SU-DHL-6 (cell line): ENCODE measurements around the gene FDXR.

ENCODE experiments used
- H2AFZ ChIP-seq: fragments of 200-600 bp; sonication (generic); 2 replicates; pipeline ENCODE4 v1.6.1; 2014; ENCODE audit warnings: low read depth, mild to moderate bottlenecking, moderate library complexity, mixed read lengths, antibody characterized with exemption, low read length; ENCODE audit not compliant: severe bottlenecking
- H3F3A ChIP-seq: fragments of 200-600 bp; shearing (Covaris generic); 2 replicates; pipeline ENCODE4 v1.6.0; 2016; ENCODE audit warnings: antibody characterized with exemption, mild to moderate bottlenecking; ENCODE audit not compliant: insufficient read depth
- H3K27ac ChIP-seq: fragments of 200-600 bp; sonication (generic); 2 replicates; pipeline ENCODE4 v1.5.1; 2016; ENCODE audit warnings: low read depth, mild to moderate bottlenecking, low read length, moderate library complexity, mixed read lengths
- H3K27me3 ChIP-seq: fragments of 200-600 bp; sonication (generic), shearing (Covaris generic); 2 replicates; pipeline ENCODE4 v1.6.0; 2014; ENCODE audit warnings: mild to moderate bottlenecking, low read length
- H3K36me3 ChIP-seq: fragments of 200-600 bp; sonication (generic); 2 replicates; pipeline ENCODE4 v1.6.1; 2014; ENCODE audit warnings: mild to moderate bottlenecking, low read length, mixed read lengths
- H3K4me2 ChIP-seq: fragments of 300-600, 200-600 bp; shearing (Covaris generic), sonication (generic); 2 replicates; pipeline ENCODE4 v1.6.0; 2014; ENCODE audit warnings: low read length, low read depth, mild to moderate bottlenecking; ENCODE audit not compliant: poor library complexity, severe bottlenecking
- H3K4me3 ChIP-seq: fragments of 200-600 bp; sonication (generic); 2 replicates; pipeline ENCODE4 v1.5.1; 2014; ENCODE audit warnings: antibody characterized with exemption, low read length, mild to moderate bottlenecking, mixed read lengths; ENCODE audit not compliant: insufficient read depth, poor library complexity, severe bottlenecking
- H3K79me2 ChIP-seq: fragments of 200-600 bp; sonication (generic); 2 replicates; pipeline ENCODE4 v1.6.1; 2014; ENCODE audit warnings: mild to moderate bottlenecking, low read length, moderate library complexity; ENCODE audit not compliant: insufficient read depth
- H3K9ac ChIP-seq: fragments of 200-600 bp; sonication (generic); 2 replicates; pipeline ENCODE4 v1.7.0; 2014; ENCODE audit warnings: mild to moderate bottlenecking, low read length
- H3K9me2 ChIP-seq: fragments of 200-600 bp; sonication (generic); replicated peaks from 2 replicates; pipeline ENCODE4 v1.6.1; 2014; ENCODE audit warnings: low read length; ENCODE audit not compliant: insufficient read depth
- H3K9me3 ChIP-seq: fragments of 200-600 bp; sonication (generic); 2 replicates; pipeline ENCODE4 v1.6.1; 2014; ENCODE audit warnings: low read length, mixed read lengths; ENCODE audit not compliant: insufficient read depth
- H4K20me1 ChIP-seq: fragments of 200-600 bp; sonication (generic); 2 replicates; pipeline ENCODE4 v1.6.1; 2014; ENCODE audit warnings: low read depth, mild to moderate bottlenecking, antibody characterized with exemption, low read length, moderate library complexity, mixed read lengths
- EZH2phosphoT487 ChIP-seq: fragments of 200-600 bp; sonication (generic), shearing (Covaris generic); conservative IDR thresholded peaks from 2 replicates; pipeline ENCODE4 v1.6.1; 2018; ENCODE audit warnings: mild to moderate bottlenecking, antibody characterized with exemption, low read length, moderate library complexity, mixed read lengths
- TF ChIP-seq, protein P1 (sequence below): fragments of 200-600 bp; sonication (generic); IDR thresholded peaks from one replicate; pipeline ENCODE4 v1.5.1; 2017; ENCODE audit warnings: antibody characterized with exemption, mild to moderate bottlenecking, low read length, moderate library complexity; ENCODE audit not compliant: insufficient read depth, poor library complexity, severe bottlenecking

The FDXR gene

DNA sequence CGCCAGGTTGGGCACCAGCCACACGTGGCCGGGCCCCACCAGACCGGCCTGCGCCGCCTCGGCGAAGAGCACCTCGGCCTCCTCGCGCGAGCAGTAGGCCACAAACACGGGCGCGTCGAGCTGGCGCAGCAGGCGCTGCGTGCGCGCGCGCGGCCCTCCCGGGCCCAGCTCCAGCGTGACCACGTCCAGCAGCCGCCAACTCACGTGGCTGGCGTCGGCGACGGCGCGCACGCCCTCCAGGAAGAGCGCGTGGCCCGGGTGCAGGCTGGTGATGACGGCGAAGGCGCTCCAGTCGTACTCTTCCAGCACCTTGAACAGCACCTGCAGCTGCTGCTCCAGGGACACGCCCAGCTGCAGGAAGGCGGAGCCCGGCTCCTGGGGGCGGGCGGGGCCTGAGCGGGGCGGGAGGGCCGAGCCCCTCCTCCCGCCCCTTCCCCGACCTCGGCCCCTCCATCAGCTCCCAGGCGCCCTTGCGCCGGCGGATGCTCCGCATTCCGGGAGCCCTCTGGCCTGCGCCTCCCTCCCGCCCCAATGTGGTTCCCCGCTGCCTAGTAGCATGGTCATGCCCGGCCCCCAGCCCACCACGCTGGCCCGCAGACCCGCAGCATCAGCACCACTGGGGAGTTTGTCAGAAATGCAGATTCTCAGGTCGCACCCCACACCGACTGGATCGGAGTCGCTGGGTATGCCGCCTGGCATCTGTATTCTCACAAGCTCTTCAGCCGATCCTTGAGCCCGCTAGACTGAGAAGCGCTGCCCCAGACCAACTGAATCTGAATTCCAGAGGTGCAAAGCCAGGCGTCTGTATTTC is 20.4 kb downstream of the FDXR start:
- no peak for TF ChIP-seq EZH2phosphoT487
- TF ChIP-seq, protein P1, sequence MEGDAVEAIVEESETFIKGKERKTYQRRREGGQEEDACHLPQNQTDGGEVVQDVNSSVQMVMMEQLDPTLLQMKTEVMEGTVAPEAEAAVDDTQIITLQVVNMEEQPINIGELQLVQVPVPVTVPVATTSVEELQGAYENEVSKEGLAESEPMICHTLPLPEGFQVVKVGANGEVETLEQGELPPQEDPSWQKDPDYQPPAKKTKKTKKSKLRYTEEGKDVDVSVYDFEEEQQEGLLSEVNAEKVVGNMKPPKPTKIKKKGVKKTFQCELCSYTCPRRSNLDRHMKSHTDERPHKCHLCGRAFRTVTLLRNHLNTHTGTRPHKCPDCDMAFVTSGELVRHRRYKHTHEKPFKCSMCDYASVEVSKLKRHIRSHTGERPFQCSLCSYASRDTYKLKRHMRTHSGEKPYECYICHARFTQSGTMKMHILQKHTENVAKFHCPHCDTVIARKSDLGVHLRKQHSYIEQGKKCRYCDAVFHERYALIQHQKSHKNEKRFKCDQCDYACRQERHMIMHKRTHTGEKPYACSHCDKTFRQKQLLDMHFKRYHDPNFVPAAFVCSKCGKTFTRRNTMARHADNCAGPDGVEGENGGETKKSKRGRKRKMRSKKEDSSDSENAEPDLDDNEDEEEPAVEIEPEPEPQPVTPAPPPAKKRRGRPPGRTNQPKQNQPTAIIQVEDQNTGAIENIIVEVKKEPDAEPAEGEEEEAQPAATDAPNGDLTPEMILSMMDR = no peak
- Histone ChIP-seq H3K27me3 (no peaks in the 10 kb centered on the region), H3K4me2 (peak overlapping the region; percentile 54), H4K20me1 (no peaks in the 10 kb centered on the region), H3K36me3 (no peaks in the 10 kb centered on the region), H3K27ac (no peak overlapping the region), H3K79me2 (no peaks in the 10 kb centered on the region), H3K4me3 (peak overlapping the region; percentile 9), H3F3A (no peaks in the 10 kb centered on the region), H3K9ac (peak overlapping the region; percentile 35), H3K9me2 (no peaks in the 10 kb centered on the region), H3K9me3 (no peaks in the 10 kb centered on the region), H2AFZ (peak overlapping the region; percentile 73)

DNA sequence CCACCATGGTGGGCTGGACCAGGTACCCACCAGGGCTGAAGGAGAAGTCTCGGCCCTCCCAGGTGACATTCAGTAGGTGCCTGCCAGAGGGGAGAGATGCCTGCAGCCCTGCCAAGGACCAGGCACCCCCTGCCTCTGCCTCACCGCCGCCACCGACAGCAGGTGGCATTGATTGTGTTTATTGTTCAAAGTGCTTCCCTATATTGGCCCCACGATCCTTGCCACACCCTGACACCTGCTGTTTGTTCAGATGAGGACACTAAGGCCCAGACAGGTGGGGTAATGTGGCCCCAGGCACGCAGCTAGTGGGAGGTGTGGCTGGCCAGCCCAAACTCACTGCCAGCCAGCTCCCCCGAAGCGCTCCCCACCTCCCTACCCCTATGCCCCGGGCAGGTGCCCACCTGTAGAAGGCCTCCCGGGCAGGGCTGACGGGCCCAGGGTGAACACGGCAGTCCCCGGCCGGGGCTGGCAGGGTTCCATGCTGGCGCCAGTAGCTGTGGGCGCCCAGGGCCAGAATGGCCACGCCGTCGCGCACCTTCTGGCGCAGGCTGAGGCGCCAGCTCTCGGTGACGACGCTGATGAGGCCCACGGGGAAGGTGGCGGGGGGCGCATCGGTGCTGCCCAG is 21.1 kb downstream of the FDXR start:
- no peaks in the 10 kb centered on the region for H4K20me1 ChIP-seq
- TF ChIP-seq, protein P1 = no peak
- TF ChIP-seq EZH2phosphoT487 = no peak
- no peaks in the 10 kb centered on the region for H3K36me3 ChIP-seq
- no peaks in the 10 kb centered on the region for H3K27me3 ChIP-seq
- no peaks in the 10 kb centered on the region for H3F3A ChIP-seq
- no peak overlapping the region for H3K4me3 ChIP-seq
- no peak overlapping the region for H2AFZ ChIP-seq
- H3K79me2 ChIP-seq = no peaks in the 10 kb centered on the region
- H3K9me2 ChIP-seq = no peaks in the 10 kb centered on the region
- no peaks in the 10 kb centered on the region for H3K9me3 ChIP-seq
- no peak overlapping the region for H3K27ac ChIP-seq
- H3K4me2 ChIP-seq = no peak overlapping the region
- H3K9ac ChIP-seq = no peak overlapping the region

DNA sequence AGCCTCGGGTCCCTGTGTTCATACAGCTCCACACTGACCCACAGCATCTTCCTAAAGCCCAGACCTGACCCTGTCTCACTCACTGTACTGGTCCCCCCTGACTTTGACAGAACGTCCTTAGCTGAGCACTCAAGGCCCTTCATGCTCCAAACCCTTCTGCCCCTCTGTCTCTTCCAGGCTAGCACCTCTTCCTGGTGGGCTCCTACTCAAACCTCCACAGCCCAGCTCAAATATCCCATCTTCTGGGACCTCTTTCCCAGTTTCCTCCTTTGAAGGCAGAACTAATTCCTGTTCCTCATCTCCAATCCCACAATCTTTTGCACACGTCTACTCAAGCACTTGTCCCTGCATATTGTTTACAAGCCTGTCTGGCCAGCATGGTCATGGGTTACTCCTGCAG is 21.9 kb downstream of the FDXR start:
- no peaks in the 10 kb centered on the region for H4K20me1 ChIP-seq
- no peak overlapping the region for H3K4me3 ChIP-seq
- H3K27ac ChIP-seq = no peak overlapping the region
- H3K79me2 ChIP-seq = no peaks in the 10 kb centered on the region
- H3F3A ChIP-seq = no peaks in the 10 kb centered on the region
- no peaks in the 10 kb centered on the region for H3K9me2 ChIP-seq
- no peaks in the 10 kb centered on the region for H3K36me3 ChIP-seq
- H3K9me3 ChIP-seq = no peaks in the 10 kb centered on the region
- H2AFZ ChIP-seq = no peak overlapping the region
- no peaks in the 10 kb centered on the region for H3K27me3 ChIP-seq
- H3K4me2 ChIP-seq = no peak overlapping the region
- no peak overlapping the region for H3K9ac ChIP-seq
- TF ChIP-seq, protein P1 = no peak
- no peak for TF ChIP-seq EZH2phosphoT487
